Cardiac fibroblast (primary cell): ENCODE results near the gene KRT72.

Experiments used
- DNase-seq, 2 donors: peaks; one replicate each; pipeline versions ENCODE4 v3.0.0 to v3.0.0-alpha.2; 2010; ENCODE audit warnings: low read depth in 2 of 2
- H3K4me3 ChIP-seq, 2 donors: replicated peaks in 1 of 2; 1 replicate in 1 of 2; 2 replicates in 1 of 2; pipeline ENCODE4 v1.5.1; 2011; ENCODE audit warnings: low read depth in 2 of 2, low read length in 2 of 2, mild to moderate bottlenecking in 2 of 2, moderate library complexity in 1 of 2
- TF ChIP-seq, protein P1 (sequence below): IDR thresholded peaks from one replicate; pipeline ENCODE4 v1.5.1; 2011; ENCODE audit warnings: low read depth, mild to moderate bottlenecking, low read length, inconsistent platforms

Gene KRT72

DNA sequence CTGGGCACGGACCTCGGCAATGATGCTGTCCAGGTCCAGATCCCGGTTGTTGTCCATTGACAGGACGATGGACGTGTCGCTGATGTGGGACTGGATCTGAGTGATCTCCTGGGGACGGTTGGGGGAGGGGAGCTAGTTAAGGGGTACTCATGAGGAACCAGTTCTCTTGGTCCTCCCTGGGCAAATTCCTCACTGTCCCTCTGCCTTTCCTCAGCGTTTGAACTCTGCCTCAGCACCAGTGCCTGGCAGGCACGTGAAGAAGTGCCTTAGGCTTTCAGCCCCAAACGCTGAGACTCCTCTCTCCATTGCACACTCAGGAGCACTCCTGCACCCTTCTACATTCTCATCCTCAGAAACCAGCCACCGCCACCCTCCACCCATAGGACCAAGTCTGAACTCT, 9.7 kb downstream of the KRT72 start:
- no peak for DNase-seq
- no peak overlapping the region for H3K4me3 ChIP-seq
- TF ChIP-seq, protein P1, sequence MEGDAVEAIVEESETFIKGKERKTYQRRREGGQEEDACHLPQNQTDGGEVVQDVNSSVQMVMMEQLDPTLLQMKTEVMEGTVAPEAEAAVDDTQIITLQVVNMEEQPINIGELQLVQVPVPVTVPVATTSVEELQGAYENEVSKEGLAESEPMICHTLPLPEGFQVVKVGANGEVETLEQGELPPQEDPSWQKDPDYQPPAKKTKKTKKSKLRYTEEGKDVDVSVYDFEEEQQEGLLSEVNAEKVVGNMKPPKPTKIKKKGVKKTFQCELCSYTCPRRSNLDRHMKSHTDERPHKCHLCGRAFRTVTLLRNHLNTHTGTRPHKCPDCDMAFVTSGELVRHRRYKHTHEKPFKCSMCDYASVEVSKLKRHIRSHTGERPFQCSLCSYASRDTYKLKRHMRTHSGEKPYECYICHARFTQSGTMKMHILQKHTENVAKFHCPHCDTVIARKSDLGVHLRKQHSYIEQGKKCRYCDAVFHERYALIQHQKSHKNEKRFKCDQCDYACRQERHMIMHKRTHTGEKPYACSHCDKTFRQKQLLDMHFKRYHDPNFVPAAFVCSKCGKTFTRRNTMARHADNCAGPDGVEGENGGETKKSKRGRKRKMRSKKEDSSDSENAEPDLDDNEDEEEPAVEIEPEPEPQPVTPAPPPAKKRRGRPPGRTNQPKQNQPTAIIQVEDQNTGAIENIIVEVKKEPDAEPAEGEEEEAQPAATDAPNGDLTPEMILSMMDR: no peak

DNA sequence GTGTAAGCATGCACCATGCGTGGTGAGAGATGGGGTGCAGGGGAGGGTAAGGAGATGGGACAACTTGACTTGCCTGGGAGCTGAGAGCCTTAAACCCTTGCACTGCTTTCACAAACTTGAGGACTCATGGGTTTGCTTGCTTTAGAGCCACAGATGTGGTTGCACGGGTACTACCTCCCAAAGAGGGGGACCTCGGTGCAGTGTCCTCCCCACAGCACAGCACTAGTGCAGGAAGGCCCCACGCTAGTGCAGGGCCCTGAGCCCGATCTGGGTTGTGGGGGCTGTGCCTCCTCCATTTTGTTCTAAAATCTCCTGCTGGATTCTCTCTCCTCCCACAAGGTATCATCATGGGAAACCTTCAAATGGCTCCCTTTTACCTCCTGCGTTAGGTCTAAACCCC, 11.2 kb downstream of the KRT72 start:
- H3K4me3 ChIP-seq: no peak overlapping the region
- TF ChIP-seq, protein P1: no peak
- no peak for DNase-seq

- TF ChIP-seq, protein P1: no peak
- no peak overlapping the region for H3K4me3 ChIP-seq
- no peak for DNase-seq
Observed at GRCh38 chr12:52587563-52587962, 13.7 kb downstream of the KRT72 start.

- TF ChIP-seq, protein P1: no peak
- H3K4me3 ChIP-seq: no peak overlapping the region
- no peak for DNase-seq
Observed at GRCh38 chr12:52585946-52586345, 15.3 kb downstream of the KRT72 start.

- no peak overlapping the region for H3K4me3 ChIP-seq
- TF ChIP-seq, protein P1: no peak
- no peak for DNase-seq
Observed at GRCh38 chr12:52585066-52585465, 16.2 kb downstream of the KRT72 start.

GRCh38 chr12:52584156-52584682, 17.0 kb downstream of the KRT72 start:
- DNase-seq: no peak
- TF ChIP-seq, protein P1: no peak
- no peak overlapping the region for H3K4me3 ChIP-seq

GRCh38 chr12:52582971-52583456, 18.2 kb downstream of the KRT72 start:
- TF ChIP-seq, protein P1: peak; percentile 78
- no peak overlapping the region for H3K4me3 ChIP-seq
- DNase-seq: peak; percentile 70 to 72
